OCI-LY1 (cell line): ENCODE results near the gene SLC9A7.

Experiments
- EZH2 ChIP-seq: fragments of 200-600 bp; sonication (generic), shearing (Covaris generic); IDR thresholded peaks from 2 replicates; pipeline ENCODE4 v1.8.0; 2017; ENCODE audit warnings: borderline replicate concordance, mixed run types, mild to moderate bottlenecking, antibody characterized with exemption, low read length, moderate library complexity, mixed read lengths
- TF ChIP-seq, protein P1 (sequence below): fragments of 200-600 bp; sonication (generic), shearing (Covaris generic); IDR thresholded peaks from 2 replicates; pipeline ENCODE4 v1.5.1; 2017; ENCODE audit warnings: mild to moderate bottlenecking, antibody characterized with exemption, low read length, moderate library complexity, mixed read lengths

DNA sequence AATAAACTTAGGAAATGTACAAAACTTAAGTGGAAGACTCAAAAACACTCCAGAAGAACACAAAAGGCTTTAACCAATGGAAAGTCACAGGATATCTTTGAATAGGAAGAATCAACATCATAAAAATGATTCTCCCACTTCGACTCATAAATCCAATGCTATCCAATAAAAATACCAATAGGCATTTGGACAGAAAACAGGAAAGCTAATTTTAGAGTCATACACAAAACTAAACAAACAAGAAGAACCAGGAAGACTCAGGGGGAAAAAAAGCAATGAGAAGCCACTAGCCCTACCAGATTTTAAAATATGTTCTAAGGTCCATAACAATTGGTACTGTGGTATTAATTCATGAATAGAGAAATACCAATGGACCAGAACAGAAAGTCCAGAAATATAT, 28.2 kb downstream of the SLC9A7 start:
- TF ChIP-seq EZH2: no peak
- TF ChIP-seq, protein P1, sequence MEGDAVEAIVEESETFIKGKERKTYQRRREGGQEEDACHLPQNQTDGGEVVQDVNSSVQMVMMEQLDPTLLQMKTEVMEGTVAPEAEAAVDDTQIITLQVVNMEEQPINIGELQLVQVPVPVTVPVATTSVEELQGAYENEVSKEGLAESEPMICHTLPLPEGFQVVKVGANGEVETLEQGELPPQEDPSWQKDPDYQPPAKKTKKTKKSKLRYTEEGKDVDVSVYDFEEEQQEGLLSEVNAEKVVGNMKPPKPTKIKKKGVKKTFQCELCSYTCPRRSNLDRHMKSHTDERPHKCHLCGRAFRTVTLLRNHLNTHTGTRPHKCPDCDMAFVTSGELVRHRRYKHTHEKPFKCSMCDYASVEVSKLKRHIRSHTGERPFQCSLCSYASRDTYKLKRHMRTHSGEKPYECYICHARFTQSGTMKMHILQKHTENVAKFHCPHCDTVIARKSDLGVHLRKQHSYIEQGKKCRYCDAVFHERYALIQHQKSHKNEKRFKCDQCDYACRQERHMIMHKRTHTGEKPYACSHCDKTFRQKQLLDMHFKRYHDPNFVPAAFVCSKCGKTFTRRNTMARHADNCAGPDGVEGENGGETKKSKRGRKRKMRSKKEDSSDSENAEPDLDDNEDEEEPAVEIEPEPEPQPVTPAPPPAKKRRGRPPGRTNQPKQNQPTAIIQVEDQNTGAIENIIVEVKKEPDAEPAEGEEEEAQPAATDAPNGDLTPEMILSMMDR: no peak
